GM18499 (cell line): ENCODE data around the gene RHOC.

Experiments used
- ATAC-seq: cut with Tn5 transposase; IDR thresholded peaks from one replicate; pipeline ENCODE4 v1.9.1; 2021; ENCODE audit warnings: moderate number of reproducible peaks; ENCODE audit not compliant: insufficient read depth, unreplicated experiment

The RHOC gene

GRCh38 chr1:112718691-112719418 lies 11.9 kb upstream of the RHOC start:
- no peak for ATAC-seq

GRCh38 chr1:112717263-112717873 lies 10.4 kb upstream of the RHOC start:
- no peak for ATAC-seq

- no peak for ATAC-seq
These were observed 9.3 kb upstream of the RHOC start for GRCh38 chr1:112716133-112716720.

- peak; percentile 58 for ATAC-seq
These were observed 8.5 kb upstream of the RHOC start, which contains the start of gene PPM1J for GRCh38 chr1:112715264-112716053. PPM1J (minus strand) TSS chr1:112715332; CDS start chr1:112715301, 31 bp downstream.

- peak; percentile 5 for ATAC-seq
These were observed 7.7 kb upstream of the RHOC start for GRCh38 chr1:112714313-112715263.

- ATAC-seq, result no peak
These were observed 6.8 kb upstream of the RHOC start for GRCh38 chr1:112713466-112714312.

GRCh38 chr1:112712701-112713128 lies 5.8 kb upstream of the RHOC start:
- no peak for ATAC-seq

GRCh38 chr1:112712191-112712590 lies 5.3 kb upstream of the RHOC start:
- ATAC-seq, result no peak

GRCh38 chr1:112711670-112712069 lies 4.7 kb upstream of the RHOC start:
- ATAC-seq, result no peak

- no peak for ATAC-seq
These were observed 4.1 kb upstream of the RHOC start for GRCh38 chr1:112711041-112711440.

GRCh38 chr1:112710586-112710985 lies 3.7 kb upstream of the RHOC start:
- ATAC-seq, result no peak

- ATAC-seq, result no peak
These were observed 3.2 kb upstream of the RHOC start for GRCh38 chr1:112710159-112710558.

GRCh38 chr1:112708489-112708888 lies 1.6 kb upstream of the RHOC start:
- no peak for ATAC-seq

GRCh38 chr1:112708002-112708448 lies 1.1 kb upstream of the RHOC start:
- no peak for ATAC-seq

- ATAC-seq, result peak; percentile 39
These were observed 484 bp upstream of the RHOC start for GRCh38 chr1:112707221-112708001.

- peak; percentile 36 for ATAC-seq
These were observed 1.8 kb downstream of the RHOC start for GRCh38 chr1:112704934-112705627.

GRCh38 chr1:112704391-112704933 lies 2.5 kb downstream of the RHOC start:
- ATAC-seq, result no peak
